AG09319 (cell line): ENCODE measurements around the gene EIF4G3.

Source experiments
- DNase-seq: peaks from one replicate; pipeline ENCODE4 v3.0.0-alpha.2; 2010; ENCODE audit warnings: low read depth; ENCODE audit errors: extremely low read depth
- CTCF ChIP-seq: IDR thresholded peaks from 2 replicates; pipeline ENCODE4 v1.5.1; 2011; ENCODE audit warnings: low read depth, mild to moderate bottlenecking, inconsistent platforms, low read length, moderate library complexity

The EIF4G3 gene

GRCh38 chr1:21157054-21157453, 19.6 kb downstream of the EIF4G3 start:
- no peak for TF ChIP-seq CTCF

GRCh38 chr1:21156019-21156418, 20.7 kb downstream of the EIF4G3 start:
- no peak for DNase-seq
- no peak for TF ChIP-seq CTCF

More at GRCh38 chr1:21157054-21157453, 19.6 kb downstream of the EIF4G3 start:
- no peak for DNase-seq

- no peak for DNase-seq
- TF ChIP-seq CTCF: no peak
These were observed 22.0 kb downstream of the EIF4G3 start for GRCh38 chr1:21154717-21155116.

- TF ChIP-seq CTCF: no peak
- no peak for DNase-seq
These were observed 23.3 kb downstream of the EIF4G3 start for GRCh38 chr1:21153388-21153787.

- DNase-seq: no peak
- no peak for TF ChIP-seq CTCF
These were observed 24.1 kb downstream of the EIF4G3 start for GRCh38 chr1:21152423-21153100.

GRCh38 chr1:21149855-21150432, 26.8 kb downstream of the EIF4G3 start:
- peak; percentile 70 for DNase-seq
- TF ChIP-seq CTCF: no peak

- no peak for TF ChIP-seq CTCF
These were observed 27.3 kb downstream of the EIF4G3 start for GRCh38 chr1:21149430-21149854.

More at GRCh38 chr1:21149430-21149854, 27.3 kb downstream of the EIF4G3 start:
- DNase-seq: no peak
